Measurements from ENCODE around the gene DPT.

DPT gene

GRCh38 chr1:168734946-168735345, 5.9 kb upstream of the DPT start:
- DNase-seq: no peak

GRCh38 chr1:168734271-168734670, 5.3 kb upstream of the DPT start:
- no peak for DNase-seq

GRCh38 chr1:168733241-168733640, 4.2 kb upstream of the DPT start:
- no peak for DNase-seq

- no peak for DNase-seq
Measured at GRCh38 chr1:168732736-168733135, 3.7 kb upstream of the DPT start.

GRCh38 chr1:168731244-168731953, 2.4 kb upstream of the DPT start:
- no peak for DNase-seq

- DNase-seq: no peak
Measured at GRCh38 chr1:168729405-168729802, 398 bp upstream of the DPT start.

- no peak for DNase-seq
Measured at GRCh38 chr1:168726719-168727118, 2.3 kb downstream of the DPT start.

- no peak for DNase-seq
Measured at GRCh38 chr1:168726281-168726680, 2.7 kb downstream of the DPT start.

GRCh38 chr1:168725831-168726230, 3.2 kb downstream of the DPT start:
- no peak for DNase-seq

GRCh38 chr1:168725060-168725459, 3.9 kb downstream of the DPT start:
- no peak for DNase-seq

GRCh38 chr1:168723000-168723399, 6.0 kb downstream of the DPT start:
- no peak for DNase-seq

- DNase-seq: no peak
Measured at GRCh38 chr1:168720839-168721238, 8.2 kb downstream of the DPT start.

GRCh38 chr1:168719306-168720111, 9.5 kb downstream of the DPT start:
- DNase-seq: no peak

GRCh38 chr1:168717906-168718891, 10.8 kb downstream of the DPT start:
- no peak for DNase-seq

- DNase-seq: no peak
Measured at GRCh38 chr1:168714012-168714411, 15.0 kb downstream of the DPT start.

- DNase-seq: no peak
Measured at GRCh38 chr1:168709405-168710363, 19.3 kb downstream of the DPT start.

GRCh38 chr1:168708698-168709404, 20.2 kb downstream of the DPT start:
- no peak for DNase-seq

GRCh38 chr1:168706391-168706992, 22.5 kb downstream of the DPT start:
- DNase-seq: no peak

GRCh38 chr1:168700575-168701268, 28.3 kb downstream of the DPT start:
- no peak for DNase-seq

- DNase-seq: no peak
Measured at GRCh38 chr1:168698453-168698852, 30.6 kb downstream of the DPT start.
